Fibroblast of villous mesenchyme (primary cell): ENCODE measurements around the gene PALM. TPM values are rescaled to one million over a fixed set of nuclear protein-coding genes. Genes with fewer than 3 reads are reported as not detected.

Source experiments
- DNase-seq: peaks from one replicate; pipeline ENCODE4 v3.0.0-alpha.2; 2010; ENCODE audit warnings: low read depth
- H3K4me3 ChIP-seq: 2 replicates; pipeline ENCODE4 v1.5.1; 2011; ENCODE audit warnings: low read depth, mild to moderate bottlenecking, low read length
- CTCF ChIP-seq: IDR thresholded peaks from 2 replicates; pipeline ENCODE4 v1.5.1; 2012; ENCODE audit warnings: low read depth, mild to moderate bottlenecking, low read length; ENCODE audit not compliant: insufficient read depth
- total RNA-seq: library from RNA; depleted of rRNA; stranded (reverse); fragments of >200 nt; gene quantifications from 2 replicates; pipeline ENCODE4 v1.2.3, GENCODE V29; 2012

Gene PALM
- total RNA-seq, 1 donor = 1.7 TPM

GRCh38 chr19:703329-703650 lies 5.4 kb upstream of the PALM start:
- no peak for TF ChIP-seq CTCF
- no peak for DNase-seq
- H3K4me3 ChIP-seq = peak overlapping the region; percentile 19

GRCh38 chr19:703651-704446 lies 4.9 kb upstream of the PALM start:
- H3K4me3 ChIP-seq = peak overlapping the region; percentile 19
- TF ChIP-seq CTCF = no peak
- peak; percentile 58 for DNase-seq

GRCh38 chr19:704447-704741 lies 4.3 kb upstream of the PALM start:
- no peak for TF ChIP-seq CTCF
- no peak overlapping the region for H3K4me3 ChIP-seq
- no peak for DNase-seq

- no peak for DNase-seq
- H3K4me3 ChIP-seq = peak overlapping the region; percentile 57
- no peak for TF ChIP-seq CTCF
Observed at GRCh38 chr19:709196-709964, 645 bp downstream of the PALM start.

- DNase-seq = no peak
- TF ChIP-seq CTCF = no peak
- peak overlapping the region; percentile 57 for H3K4me3 ChIP-seq
Observed at GRCh38 chr19:709965-710571, 1.3 kb downstream of the PALM start.

- DNase-seq = no peak
- H3K4me3 ChIP-seq = no peak overlapping the region
- TF ChIP-seq CTCF = no peak
Observed at GRCh38 chr19:710767-711166, 2.0 kb downstream of the PALM start.
